GM18907 (cell line): ENCODE results near the gene ALOX12.
A peak's percentile ranks its signal among the peaks of the same experiment; 100 is the strongest.

Experiments
- ATAC-seq: cut with Tn5 transposase; IDR thresholded peaks from one replicate; pipeline ENCODE4 v1.9.1; 2021; ENCODE audit warnings: mild to moderate bottlenecking, moderate library complexity; ENCODE audit not compliant: unreplicated experiment

Gene ALOX12

DNA sequence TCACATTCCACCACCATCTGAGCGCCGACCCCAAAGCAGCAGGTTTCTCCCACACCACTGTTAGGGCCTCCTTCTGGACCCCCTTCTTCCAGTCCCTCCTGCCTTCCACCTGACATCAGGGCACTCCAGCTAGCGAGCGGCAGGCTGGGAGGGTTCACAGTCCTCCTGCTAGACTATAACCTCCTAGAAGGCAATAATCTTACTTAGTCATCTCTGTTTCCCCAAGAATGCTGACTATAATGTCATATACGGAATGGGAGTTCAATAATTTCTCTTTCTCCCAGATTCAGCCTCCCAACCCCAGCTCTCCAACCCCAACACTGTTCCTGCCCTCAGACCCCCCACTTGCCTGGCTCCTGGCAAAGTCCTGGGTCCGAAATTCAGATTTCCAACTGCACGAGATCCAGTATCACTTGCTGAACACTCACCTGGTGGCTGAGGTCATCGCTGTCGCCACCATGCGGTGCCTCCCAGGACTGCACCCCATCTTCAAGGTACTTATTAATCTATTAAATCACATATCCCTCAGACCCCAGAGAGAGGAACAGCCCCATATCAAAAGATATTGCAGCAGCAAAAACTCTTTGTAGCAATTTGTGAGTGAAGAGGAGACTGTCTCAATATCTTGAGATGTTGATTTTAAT, 5.6 kb downstream of the ALOX12 start:
- ATAC-seq, result no peak

DNA sequence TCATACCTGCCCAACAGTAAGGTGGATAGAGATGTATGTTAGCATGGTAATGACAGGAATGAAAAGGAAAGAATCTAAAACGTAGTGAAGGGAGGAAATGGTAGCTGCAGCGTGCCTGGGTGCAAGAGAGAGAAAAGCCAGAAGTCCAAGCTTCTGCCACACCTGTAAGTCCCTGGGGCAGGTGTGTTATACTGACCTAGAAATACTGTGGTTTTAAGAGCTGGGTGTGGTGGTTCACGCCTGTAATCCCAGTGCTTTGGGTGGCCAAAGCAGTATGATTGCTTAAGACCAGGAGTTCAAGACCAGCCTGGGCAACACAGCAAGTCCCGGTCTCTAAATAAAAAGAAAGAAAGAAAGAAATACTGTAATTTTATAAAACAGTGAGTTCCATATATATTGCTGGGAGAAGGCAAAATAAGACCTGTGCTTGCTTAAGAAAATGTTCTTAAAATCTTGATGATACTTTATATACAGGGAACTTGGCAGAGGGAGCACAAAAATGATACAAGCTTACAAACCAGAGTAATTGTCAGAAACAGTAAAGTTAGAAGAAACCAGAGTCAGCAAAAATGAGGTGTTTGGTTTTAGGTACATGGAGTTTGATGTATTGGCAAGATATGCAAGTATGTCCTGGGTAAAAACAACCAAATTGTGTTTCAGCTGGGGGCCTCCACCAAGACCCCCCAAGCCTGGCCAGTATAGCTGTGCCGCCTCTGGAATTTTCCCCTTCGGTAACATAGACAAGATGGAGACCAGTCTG, 6.6 kb downstream of the ALOX12 start:
- no peak for ATAC-seq

DNA sequence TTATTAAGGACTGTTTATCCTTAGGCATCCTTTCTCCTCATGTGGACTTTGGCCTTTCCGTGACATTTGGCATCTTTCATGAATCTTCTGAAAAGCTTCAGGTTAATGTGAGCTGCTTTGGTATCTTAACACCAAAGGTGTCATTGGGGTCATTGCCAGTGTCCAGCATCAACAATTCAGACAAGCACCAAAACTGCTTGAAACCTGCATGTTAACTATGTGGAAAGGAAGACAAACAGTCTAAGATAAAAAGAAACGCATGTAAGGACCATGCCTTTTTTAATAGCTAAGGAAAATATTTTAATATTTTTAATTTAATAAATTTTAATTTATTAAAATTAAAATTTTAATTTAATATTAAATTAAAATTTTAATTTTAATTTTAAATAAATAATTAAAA, 7.9 kb downstream of the ALOX12 start:
- no peak for ATAC-seq

DNA sequence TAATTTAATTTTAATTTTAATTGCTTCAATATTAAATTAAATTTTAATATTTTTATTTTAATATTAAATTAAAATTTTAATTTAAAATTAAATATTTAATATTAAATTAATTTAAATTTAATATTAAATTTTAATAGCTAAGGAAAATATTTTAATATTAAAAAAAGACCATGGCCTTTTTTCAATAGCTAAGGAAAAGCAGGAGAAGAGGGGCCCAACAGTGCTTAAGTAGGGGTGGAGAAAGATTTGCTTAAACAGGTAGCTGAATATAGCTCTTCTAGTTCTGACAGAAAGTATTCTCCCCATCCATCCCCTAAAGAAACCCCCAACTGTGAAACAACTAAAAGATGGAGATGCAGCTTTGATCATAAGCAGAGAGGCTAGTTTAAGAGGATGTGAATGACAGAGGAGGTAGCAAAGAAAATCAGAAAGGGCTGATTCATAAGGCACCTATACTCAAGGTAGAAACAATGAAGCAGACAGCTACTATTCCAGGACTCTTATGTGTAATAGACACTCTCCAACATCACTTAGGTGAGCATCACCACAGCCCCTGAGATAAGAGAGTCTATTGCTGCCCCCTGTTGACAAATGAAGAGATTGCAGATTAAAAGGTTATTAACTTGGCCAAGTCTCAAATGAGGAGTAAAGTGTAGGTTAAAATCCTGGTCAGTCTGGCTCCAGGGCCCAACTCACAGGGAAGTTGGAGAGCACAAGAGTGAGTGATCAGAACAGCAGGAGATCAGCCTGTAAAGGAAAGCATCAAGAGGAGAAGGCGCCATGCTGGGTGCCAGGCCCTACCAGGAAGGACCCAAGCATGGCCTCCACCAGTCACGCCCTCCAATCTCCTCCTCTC, 8.8 kb downstream of the ALOX12 start:
- ATAC-seq, result no peak

DNA sequence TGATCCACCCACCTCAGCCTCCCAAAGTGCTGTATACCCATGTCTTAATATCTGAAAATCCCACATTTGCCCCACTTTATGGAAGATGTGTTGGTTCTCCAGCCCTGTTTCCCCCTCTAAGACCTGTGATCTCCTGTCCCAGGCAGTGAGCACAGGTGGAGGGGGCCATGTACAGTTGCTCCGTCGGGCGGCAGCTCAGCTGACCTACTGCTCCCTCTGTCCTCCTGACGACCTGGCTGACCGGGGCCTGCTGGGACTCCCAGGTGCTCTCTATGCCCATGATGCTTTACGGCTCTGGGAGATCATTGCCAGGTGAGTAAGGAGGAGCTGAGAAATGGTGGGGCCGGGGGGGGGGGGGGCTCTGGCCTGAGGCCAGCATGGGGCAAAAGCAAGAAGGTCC, 9.9 kb downstream of the ALOX12 start:
- no peak for ATAC-seq

DNA sequence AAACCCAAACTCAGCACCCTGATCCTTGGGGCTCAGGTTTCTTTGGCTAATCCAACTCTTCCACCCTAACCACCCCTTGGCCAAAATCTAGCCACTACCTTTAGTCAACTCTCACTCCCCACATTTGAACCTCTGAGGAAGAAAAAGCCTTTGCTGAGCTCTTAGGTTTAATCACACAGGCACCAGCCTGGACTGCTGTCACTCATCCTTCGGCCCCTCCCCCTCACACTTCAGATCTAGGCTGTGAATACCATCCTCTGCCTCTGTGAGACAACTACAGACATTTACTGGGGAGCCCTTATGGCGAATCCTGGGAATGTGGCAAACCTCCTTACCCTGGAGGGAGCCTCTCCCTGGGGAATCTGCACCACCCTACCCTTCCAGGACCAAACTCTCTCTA, 11.3 kb downstream of the ALOX12 start:
- no peak for ATAC-seq

DNA sequence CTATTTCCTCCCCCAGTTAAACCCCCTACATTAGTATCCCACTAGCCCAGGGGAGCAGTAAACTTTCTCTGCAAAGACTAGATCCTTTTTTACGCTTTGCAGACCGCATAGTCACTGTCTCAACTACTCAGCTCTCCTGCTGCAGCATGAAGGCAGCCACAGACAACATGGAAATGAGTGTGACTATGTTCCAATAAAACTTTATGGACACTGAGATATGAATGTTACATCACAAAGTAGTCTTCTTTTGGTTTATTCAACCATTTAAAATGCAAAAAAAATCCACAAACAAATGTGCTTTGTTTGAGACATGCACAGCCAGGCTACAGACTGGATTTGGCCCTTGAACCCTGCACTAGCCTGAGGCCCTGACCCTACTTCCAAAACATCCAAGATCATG, 14.7 kb downstream of the ALOX12 start:
- no peak for ATAC-seq

DNA sequence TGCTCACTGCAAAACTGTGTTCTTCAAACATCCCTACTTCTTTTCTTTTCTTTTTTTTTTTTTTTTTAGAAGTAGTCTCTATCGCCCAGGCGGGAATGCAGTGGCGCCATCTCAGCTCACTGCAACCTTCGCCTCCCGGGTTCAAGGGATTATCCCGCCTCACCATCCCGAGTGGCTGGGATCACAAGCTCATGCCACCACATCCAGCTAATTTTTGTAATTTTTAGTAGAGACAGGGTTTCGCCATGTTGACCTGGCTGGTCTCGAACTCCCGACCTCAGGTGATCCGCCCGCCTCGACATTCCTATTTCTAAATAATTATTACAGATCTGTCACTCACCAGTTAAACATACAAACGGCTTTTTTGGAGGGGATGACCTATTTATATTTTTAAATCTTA, 15.6 kb downstream of the ALOX12 start:
- no peak for ATAC-seq

DNA sequence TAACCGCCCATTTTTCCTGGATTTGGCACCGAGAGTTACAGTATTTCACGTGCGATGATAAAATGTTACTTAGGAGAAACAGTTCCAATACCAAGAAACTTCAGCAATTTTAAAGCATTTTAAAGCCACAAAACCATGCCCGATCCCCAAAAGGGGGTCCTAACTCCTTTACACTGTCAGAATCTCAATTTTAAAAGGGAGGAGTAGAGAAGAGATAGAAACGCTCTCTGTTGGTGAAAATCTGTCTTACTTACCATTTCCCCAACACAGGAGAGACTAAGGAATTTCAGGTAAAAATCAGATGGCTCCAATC, 16.0 kb downstream of the ALOX12 start:
- ATAC-seq, result no peak

DNA sequence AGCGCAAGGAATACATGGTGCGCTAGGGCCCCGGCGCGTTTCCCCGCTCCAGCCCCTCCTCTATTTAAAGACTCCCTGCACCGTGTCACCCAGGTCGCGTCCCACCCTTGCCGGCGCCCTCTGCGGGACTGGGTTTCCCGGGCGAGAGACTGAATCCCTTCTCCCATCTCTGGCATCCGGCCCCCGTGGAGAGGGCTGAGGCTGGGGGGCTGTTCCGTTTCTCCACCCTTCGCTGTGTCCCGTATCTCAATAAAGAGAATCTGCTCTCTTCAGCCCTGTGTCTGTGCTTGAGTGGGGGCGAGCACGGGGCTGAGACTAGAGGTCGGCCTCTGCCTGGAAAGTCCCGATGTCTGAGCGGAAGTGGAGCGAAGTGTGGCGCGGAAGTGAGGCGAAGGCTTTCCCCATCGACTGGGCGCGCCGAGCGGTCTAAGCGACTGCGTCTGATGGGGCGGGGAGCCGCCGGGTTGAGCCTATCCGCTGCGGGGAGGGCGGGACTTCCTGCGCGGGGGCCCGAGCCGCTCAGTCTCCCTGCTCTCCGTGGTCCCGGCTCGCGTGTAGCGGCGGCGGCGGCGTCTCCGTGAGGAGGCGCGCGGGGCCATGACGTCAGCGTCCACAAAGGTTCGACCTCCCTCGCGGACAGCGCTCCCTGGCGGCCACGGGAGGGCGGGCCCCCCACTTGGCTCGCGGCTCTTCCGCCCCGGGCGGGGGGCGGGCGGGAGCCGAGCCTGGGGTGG, 18.6 kb downstream of the ALOX12 start:
- ATAC-seq, result peak; percentile 77

DNA sequence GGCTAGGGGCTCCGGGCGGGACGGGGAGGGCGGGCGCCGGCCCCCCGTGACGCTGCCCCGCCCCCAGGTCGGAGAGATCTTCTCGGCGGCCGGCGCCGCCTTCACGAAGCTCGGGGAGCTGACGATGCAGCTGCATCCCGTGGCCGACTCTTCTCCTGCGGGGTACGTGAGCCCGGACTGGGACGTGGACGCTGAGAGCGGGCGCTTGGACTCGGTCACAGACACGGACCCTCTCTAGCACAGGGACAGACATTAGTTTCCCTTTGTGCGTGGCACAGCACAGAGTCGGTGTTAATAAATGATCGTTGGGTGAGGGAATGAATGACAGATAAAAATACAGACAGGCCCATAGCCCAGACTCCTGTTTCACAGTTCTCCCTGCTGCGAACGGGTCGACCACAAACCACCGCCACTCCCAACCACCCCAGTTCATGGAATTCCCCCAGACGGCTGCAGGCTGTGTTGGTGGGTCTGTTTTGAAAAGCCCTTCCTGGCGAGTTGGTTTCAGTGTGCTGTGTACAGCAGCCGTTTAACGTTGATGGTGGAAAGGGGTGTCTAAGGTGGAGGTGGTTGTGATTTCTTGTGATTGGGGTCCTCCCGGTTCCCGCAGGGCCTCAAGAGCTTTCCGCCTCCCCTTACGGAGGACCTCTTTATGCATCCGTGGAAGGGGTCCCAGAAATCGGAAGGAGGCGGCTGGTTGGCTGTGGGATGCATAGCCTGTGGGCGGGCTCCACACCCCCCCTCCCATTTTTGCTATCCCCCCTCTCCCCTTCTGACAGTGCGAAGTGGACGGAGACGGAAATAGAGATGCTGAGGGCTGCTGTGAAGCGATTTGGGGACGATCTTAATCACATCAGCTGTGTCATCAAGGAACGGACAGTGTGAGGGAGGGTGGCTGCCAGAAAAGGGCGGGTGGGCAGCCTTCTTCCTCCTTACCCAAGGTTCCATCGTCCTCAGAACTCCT, 19.4 kb downstream of the ALOX12 start:
- ATAC-seq, result peak; percentile 32

DNA sequence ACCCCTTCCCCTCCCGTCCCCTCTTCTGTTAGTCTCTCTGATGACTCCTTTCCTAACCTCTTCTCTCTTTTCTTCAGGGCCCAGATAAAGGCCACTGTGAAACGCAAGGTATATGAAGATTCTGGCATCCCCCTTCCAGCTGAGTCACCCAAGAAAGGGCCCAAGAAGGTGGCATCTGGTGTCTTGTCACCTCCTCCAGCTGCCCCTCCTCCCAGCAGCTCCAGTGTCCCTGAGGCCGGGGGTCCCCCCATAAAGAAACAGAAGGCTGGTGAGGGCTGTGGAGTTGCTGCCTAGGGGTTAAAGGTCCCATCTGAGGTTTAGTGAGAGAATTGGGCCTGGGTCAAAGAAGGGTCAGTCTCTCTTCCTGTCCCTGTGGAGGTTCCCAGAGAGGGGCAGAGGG, 20.6 kb downstream of the ALOX12 start:
- ATAC-seq, result no peak

DNA sequence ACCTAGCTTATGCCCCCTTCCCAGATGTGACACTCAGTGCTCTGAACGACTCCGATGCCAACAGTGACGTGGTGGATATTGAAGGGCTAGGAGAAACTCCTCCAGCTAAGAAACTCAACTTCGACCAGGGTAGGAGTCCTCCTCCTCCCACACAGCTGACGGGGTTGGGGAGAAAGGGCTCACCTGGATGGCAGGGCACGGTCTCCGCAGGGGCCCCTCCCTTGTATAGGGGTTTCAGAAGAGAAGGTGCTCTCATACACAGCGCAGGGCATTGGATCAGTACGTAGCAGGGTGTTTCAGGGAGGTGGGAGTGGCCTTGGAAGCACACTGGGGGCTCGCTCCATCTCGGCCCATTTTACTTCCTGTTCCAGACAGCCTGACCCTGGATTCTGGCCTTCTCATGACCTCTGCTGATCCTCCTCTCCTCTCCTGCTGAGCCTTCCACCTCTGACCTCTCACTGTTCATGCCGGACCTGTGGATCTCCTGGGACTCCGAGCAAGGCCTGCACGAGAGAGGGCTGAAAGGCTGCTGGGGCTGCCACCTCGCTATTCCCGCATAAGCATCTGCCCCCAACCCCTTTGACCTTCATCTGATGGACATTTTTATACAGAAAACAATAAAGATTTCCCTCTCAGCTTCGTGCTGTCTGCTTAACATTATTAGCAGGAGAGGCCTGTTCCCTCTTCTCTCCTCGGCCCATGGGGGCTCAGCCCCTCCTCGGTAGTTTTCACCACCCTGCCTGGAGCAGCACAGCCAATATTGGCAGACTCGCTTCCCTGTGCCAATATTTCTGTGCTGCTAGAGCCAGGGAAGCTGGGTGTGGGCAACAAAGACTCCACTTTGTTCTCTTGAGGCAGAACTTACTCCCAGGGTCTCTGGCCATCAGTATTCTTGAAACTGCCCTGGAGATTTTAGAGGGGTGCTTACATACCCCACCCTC, 21.3 kb downstream of the ALOX12 start:
- no peak for ATAC-seq

DNA sequence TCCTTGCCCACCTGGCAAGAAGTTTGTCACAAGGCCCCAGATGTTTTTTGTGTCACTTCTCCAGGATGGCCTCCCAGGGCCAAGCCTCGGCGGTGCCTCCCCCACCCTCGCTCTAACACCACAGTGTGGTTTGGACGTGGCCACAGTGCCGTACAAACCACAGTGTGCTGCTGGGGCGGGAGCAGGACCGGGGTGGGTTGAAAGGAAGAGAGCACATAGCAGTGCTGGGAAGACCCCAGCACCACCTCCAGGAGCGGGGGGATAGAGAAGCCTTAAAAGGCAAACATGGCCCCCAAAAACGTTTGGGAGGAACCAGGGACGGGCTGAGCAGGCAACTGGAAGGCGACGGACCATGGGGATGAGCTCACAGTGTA, 22.0 kb downstream of the ALOX12 start:
- no peak for ATAC-seq

DNA sequence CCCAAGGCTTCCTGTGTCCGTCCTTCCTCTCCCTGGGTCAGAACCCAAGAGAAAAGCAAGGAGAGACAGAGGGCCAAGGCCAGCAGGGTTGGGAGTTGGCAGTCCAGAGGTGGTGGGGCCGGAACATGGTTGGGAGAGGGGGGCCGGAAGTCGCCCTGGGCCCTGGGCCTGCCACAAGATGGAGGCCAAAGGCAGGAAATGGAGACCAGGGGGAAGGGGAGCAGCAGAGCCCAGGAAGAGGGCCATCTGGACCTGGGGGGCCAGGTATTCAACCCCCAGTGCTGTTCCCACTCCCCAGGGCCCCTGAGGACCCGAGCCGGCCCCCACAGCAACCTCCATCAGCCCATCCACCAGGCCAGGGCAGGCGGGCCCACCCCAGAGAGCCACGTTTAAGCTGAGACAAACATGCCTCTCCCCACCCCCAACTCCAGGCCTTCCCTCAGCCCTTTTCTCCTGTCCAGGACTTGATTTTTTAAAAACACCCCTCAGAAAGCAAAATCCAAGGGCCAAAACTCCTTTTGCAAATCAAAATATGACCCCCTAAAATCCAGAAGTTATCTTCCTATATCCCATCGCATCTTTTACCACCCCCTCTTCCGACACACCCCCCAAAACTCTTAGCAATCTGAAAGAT, 22.6 kb downstream of the ALOX12 start:
- ATAC-seq, result no peak

DNA sequence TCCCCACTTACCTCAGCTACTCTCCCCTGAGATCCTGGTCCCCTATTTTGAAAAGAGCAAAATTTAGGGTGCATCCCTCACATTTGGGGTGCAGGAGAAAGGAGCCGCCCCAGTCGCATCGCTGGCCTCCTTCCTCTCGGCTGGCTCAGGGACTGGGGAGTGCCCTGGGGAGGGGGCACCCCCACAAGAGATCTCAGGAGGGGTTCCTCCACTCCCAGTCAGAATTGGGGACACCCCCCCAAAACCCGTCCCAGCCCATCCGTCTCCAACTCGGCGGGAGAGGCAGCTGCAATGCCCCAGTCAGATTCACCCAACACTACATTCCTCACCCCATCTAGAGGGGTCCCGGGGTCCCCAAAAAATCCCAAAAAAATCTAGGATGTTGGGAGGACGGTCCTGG, 23.5 kb downstream of the ALOX12 start:
- ATAC-seq, result no peak

DNA sequence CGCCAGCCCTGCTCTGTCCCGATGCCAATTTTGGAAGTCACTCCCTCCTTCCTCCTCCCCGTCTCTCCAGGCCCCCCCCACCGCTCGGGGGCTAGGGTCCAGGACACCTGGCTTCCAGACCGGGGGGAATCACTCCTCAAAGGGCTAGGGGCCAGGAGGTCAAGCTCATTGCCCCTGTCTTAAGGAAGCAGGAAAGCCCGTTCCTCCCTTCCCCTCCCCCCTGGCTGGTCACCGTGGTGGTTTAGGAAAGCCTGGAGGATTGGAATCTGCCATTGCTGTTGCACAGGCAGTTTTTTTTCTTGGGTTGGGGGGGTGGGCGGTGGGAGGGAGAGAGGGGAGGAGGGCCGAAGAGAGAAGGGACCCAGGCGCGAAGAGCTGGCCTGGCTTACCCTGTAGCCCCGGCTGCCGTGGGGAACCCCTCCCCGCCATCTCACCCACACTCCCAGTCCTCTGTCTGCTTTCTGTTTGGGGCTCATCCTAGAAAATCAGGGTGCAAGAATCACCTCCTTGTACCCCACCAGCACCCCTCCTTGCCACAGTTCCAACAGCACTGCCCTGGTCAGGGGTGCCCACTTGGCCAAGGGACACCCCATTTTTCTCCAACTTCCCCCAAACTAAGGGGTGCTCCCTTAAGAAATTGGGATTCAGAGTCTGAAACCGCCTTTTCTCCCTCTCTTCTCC, 24.1 kb downstream of the ALOX12 start:
- ATAC-seq, result no peak
